Dedifferentiated amniotic fluid mesenchymal stem cell (primary cell): ENCODE measurements around the gene KBTBD13.

ENCODE experiments used
- DNase-seq: peaks from one replicate; pipeline ENCODE4 v3.0.0-alpha.2; 2016; ENCODE audit errors: extremely low spot score

KBTBD13 gene

GRCh38 chr15:65076486-65077290 lies at the start of gene KBTBD13:
Gene KBTBD13 (plus strand): TSS chr15:65076746. CDS start chr15:65076816, 70 bp downstream.
- no peak for DNase-seq

- DNase-seq = no peak
Measured at GRCh38 chr15:65026756-65027155, 49.8 kb upstream of the KBTBD13 start.

DNA sequence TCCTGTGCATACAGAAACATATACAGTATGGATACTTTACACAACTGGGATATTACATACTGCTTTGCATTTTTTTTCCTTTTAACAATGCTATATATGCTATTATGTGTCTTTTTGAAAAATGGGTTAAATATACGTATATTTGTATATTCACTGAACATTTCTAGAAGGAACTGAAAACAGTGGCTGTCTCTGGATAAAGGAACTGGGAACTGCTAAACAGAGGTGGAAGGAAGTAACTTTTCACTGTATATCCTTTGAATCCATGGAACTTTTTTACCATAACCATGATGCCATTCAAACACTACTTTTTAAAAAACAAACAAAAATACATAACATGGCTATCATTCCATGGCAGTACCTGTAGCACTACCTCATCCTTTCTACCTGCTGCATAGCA lies 49.0 kb upstream of the KBTBD13 start:
- DNase-seq = no peak

GRCh38 chr15:65028338-65028737 lies 48.2 kb upstream of the KBTBD13 start:
- no peak for DNase-seq

DNA sequence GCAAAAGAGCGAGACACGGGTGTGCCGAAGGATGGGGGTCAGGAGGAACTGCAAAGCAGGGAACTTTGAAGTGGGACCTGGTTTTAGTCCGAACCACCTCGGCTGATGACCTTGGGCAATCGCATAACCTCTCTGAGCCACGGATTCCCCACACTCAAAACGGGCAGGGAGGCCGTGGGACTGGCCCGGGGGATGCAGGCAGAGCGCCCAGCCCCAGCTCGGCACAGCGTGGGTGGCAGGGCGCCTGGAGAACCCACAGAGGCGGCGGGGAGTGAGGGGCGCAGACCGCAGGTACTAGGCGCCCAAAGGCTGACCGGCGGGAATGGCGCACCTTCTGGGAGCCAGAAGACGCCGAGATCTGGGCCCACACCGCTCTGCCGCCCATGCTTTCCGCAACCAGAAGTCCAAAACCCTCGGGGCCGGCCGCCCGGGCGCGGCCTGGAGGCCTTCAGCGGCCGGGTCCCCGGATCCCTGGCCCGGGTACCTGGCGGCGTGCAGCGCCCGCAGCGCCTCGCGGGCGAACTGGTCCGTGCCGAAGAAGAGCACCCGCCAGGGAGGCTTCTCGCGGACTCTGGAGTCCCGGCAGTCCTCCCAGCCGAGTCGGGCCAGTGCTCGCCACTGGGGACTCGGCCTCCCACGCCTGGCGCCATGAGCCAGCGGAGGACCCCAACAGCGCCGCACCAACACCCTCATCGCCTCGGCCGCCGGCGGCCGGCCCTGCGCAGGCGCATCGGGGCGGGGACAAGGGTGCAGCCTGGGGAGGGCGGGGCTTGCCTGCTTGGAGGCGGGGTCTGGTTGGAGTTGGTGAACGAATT lies 47.4 kb upstream of the KBTBD13 start, which contains the start of gene MTFMT:
Gene MTFMT (minus strand): TSS at position 719 of the 815 bp plus-strand sequence. CDS start 26 bp downstream, at position 693.
- DNase-seq = peak; percentile 62

DNA sequence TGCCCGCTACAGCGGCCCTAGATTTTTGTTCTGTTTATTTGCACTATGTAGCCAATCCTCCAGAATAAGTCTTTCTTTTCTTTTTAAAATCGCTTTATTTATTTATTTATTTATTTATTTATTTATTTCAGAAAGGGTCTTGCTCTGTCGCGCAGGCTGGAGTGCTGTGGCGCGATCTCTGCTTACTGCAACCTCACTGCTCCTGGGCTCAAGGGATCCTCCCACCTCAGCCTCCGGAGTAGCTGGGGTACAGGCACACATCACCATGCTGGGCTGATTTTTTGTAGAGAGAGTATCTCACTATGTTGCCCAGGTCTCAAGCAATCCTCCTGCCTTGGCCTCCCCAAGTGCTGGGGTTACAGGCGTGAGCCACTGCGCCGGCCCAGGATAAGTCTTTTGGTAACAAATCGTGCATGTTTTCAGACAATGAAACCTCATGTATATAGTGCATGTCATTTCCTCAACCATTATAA lies 46.8 kb upstream of the KBTBD13 start:
- DNase-seq = no peak

DNA sequence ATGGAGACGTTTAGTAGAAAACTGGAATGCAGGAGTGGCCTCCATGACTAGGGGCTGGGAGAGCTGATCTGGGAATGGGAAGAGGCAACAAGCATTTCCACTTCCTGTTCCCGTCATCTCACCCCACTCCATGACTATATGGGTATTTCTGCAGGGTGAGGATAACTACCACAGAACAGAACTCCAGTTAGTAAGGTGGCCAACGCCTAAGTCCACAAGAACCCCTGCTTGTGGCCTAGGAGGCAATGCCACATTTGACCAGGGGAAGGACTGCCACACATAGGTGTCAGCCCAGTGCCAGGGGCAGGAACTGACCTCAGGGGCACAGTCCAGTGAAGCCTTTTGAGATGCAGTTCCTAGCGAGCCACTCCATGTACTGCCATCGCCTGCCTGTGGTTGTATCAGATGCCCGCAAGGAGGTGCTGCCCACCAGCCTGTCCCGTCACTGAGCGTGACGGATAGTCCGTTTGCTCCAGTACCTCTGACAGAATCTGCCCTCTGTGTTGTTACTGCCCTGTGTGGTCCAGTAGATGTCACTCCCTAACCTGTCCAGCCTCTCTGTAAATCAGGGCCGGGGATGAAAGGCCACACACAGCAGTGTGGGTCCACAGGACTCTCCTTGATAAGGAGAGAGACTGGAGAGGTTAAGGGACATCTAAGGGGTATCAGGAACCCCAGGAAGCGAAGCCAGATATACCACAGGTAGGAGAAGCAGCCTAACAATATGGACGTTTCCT lies 43.6 kb upstream of the KBTBD13 start:
- DNase-seq = peak; percentile 32

GRCh38 chr15:65033659-65034269 lies 42.8 kb upstream of the KBTBD13 start:
- DNase-seq = peak; percentile 47

DNA sequence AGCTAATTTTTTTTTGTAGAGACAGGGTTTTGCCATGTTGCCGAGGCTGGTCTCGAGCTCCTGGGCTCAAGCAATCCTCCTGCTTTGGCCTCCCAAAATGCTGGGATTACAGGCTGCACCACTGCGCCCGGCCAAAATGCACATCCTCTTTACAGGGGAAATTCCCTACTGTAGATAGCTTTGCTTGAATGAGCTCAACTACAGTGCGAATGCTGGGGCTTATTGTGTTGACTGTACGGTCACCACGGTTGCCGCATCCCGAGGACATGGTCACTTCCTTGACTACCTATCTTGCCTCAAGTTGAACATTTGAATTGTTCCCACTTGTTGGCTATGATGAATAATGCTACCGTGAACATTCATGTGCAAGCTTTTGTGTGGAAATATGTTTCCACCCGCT lies 41.8 kb upstream of the KBTBD13 start:
- DNase-seq = no peak

DNA sequence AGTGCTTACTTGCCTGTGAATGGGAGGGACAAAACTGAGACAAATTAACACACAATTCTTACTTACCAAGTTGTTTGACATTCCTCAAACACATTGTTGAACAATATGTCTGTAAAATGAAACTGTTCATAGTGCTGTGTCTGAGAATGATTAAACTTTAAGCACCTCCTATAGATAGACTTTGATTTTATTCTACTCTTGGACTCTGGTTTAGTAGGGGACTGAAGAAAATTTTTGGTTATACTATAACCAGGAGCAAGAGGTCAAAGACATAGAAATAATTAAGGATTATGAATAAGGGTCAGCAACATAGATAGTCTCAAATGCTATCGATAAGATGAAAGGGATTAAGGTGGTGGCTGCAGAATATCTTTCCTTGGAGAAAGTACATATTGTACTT lies 39.2 kb upstream of the KBTBD13 start:
- DNase-seq = no peak

- no peak for DNase-seq
Measured at GRCh38 chr15:65038428-65038827, 38.1 kb upstream of the KBTBD13 start.

DNA sequence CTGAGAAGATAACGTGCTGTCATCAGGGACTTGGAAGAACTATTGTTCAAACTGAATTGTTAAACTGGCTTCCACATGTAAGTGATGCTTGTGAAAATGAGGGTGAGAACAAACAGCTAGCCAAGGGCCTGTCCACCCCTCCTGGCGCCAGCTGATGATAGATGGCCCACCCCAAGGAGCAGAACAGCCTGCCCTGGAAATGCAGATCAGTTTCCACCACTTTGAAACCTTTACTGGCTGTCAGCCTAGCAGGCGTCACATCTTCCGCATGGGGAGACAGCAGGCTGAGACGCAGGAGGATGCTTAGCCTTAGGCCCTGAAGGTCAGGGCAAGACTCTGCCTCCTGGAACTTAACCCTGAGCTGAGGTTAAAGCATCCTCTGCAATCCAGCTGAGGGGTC lies 37.7 kb upstream of the KBTBD13 start:
- DNase-seq = no peak

GRCh38 chr15:65040461-65040860 lies 36.1 kb upstream of the KBTBD13 start:
- DNase-seq = no peak

- no peak for DNase-seq
Measured at GRCh38 chr15:65041787-65042186, 34.8 kb upstream of the KBTBD13 start.

DNA sequence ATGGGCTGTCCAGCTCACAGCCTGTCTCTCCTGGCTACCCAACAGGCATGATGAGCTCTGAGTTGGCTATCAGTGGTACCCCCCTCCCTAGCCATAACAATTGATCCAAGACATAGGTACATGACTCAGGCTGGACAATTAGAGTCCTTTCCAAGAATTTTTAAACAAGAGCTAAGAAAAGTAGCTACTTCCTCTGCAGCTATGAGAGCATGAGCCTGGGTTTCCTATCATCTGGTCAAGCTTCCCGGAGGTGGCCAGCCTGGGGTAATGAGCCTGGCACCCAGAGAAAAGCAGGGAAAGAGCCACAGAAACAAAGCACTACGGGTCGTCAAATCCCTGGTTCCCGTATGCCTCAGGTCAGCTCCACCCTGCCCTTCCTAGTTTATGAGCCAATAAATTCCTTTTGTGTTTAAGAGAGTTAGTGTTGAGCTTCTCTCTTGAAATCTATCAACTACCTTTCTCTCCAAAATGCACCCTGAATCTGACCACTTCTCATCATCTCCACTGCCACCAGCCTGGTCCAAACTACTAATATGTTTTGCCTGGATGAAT lies 33.7 kb upstream of the KBTBD13 start:
- DNase-seq = no peak

DNA sequence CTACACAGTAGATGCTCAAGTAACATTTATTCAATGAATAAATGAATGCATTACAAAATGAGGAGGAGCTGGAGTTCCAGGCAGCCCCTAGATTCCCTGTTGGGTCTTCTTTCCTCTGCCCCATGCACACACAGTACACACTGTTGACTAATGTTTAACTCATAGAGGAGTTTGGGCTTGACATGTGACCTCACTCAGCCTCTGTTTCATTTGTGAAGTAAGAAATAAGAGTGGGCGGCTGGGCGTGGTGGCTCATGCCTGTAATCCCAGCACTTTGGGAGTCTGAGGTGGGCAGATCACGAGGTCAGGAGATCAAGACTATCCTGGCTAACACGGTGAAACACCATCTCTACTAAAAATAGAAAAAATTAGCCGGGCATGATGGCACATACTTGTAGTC lies 32.3 kb upstream of the KBTBD13 start:
- DNase-seq = peak; percentile 22

GRCh38 chr15:65044724-65045481 lies 31.6 kb upstream of the KBTBD13 start, which contains the start of gene SLC51B:
Gene SLC51B (plus strand): TSS chr15:65045387. CDS start chr15:65050005, 4,618 bp downstream.
- no peak for DNase-seq

DNA sequence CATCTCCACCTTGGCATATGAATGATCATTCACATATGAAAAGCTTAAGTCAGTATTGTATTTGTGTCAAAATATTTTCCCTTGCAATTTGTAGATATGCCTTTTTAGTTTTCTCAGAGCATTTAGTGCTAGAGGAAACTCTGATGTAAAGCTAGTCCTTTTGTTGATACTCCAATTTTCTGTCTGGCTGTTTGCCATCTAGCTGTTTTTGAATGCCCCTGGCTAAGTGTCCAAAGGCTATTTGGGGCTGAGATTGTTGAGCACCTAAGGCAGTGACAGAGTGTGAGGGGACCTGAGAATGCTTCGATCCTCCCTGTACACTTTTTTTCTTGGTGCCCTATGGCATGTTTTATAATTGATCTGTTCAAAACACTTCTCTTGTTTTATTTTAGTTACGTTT lies 28.3 kb upstream of the KBTBD13 start:
- DNase-seq = no peak

GRCh38 chr15:65049418-65049840 lies 27.1 kb upstream of the KBTBD13 start:
- peak; percentile 92 for DNase-seq

GRCh38 chr15:65050270-65050669 lies 26.3 kb upstream of the KBTBD13 start:
- DNase-seq = no peak
